ENCODE data around the gene CFAP298. TPM values are rescaled to one million over a fixed set of nuclear protein-coding genes. Genes with fewer than 3 reads are reported as not detected.
A peak's percentile ranks its signal among the peaks of the same experiment; 100 is the strongest.

Gene CFAP298
- total and polyA plus RNA-seq, 2 of the 13 experiments (the other 11 are each of a cell fraction or from before 2014, with no cell fraction given) = 21.2 to 62.2 TPM

GRCh38 chr21:32592929-32593502 lies 19.2 kb downstream of the CFAP298 start (continued):
- no peak for TF ChIP-seq LRRFIP1 (CRISPR knock-in tag; conservative IDR thresholded peaks at IDR 0.05)
- TF ChIP-seq ZSCAN29 (CRISPR knock-in tag; conservative IDR thresholded peaks at IDR 0.05) = peak; percentile 84
- TF ChIP-seq ZNF567 (CRISPR knock-in tag; IDR thresholded peaks at IDR 0.05; ENCODE audit: borderline replicate concordance) = no peak
- TF ChIP-seq SNAPC5 (CRISPR knock-in tag; IDR thresholded peaks at IDR 0.05; ENCODE audit: borderline replicate concordance) = 0 out of 2 replicates have a peak, but pooled peaks have one; percentile 76
- 0 out of 2 replicates have a peak, but pooled peaks have one; percentile 17 for TF ChIP-seq TFE3 (CRISPR knock-in tag; IDR thresholded peaks at IDR 0.05)
- TF ChIP-seq ESRRA (CRISPR knock-in tag; IDR thresholded peaks at IDR 0.05; ENCODE audit: low read depth) = peak; percentile 96
- peak; percentile 92 for TF ChIP-seq SAP130 (CRISPR knock-in tag; IDR thresholded peaks at IDR 0.05; ENCODE audit: low read depth)
- TF ChIP-seq ZNF281 (CRISPR knock-in tag; IDR thresholded peaks at IDR 0.05; ENCODE audit: borderline replicate concordance) = no peak
- TF ChIP-seq SP5 (CRISPR knock-in tag; IDR thresholded peaks at IDR 0.05; ENCODE audit: borderline replicate concordance, low read depth) = peak; percentile 75
- 0 out of 2 replicates have a peak, but pooled peaks have one; percentile 39 for TF ChIP-seq ZNF275 (CRISPR knock-in tag; IDR thresholded peaks at IDR 0.05; ENCODE audit: borderline replicate concordance)
- TF ChIP-seq ZSCAN22 (CRISPR knock-in tag; IDR thresholded peaks at IDR 0.05) = no peak
- TF ChIP-seq CEBPG (CRISPR knock-in tag; IDR thresholded peaks at IDR 0.05) = peak; percentile 46
- TF ChIP-seq SOX6 (IDR thresholded peaks at IDR 0.05) = no peak
- peak; percentile 94 for TF ChIP-seq SOX6 (CRISPR knock-in tag; IDR thresholded peaks at IDR 0.05)
- TF ChIP-seq RARA (CRISPR knock-in tag; IDR thresholded peaks at IDR 0.05) = peak; percentile 100
- peak; percentile 26 for TF ChIP-seq UBTF (CRISPR knock-in tag; IDR thresholded peaks at IDR 0.05)
- peak; percentile 49; the same call in 1 of the 2 replicates for TF ChIP-seq ZFP37 (CRISPR knock-in tag; IDR thresholded peaks at IDR 0.05; ENCODE audit: borderline replicate concordance)
- TF ChIP-seq PCBP2 (optimal IDR thresholded peaks at IDR 0.05; ENCODE audit: low read depth, low read length, poor library complexity, severe bottlenecking) = no peak

Measured in HepG2 (cell line).